AG09309 (cell line): Measurements from ENCODE around the gene ISCA2.

Experiments used
- DNase-seq: peaks from one replicate; pipeline ENCODE4 v3.0.0-alpha.2; 2010; ENCODE audit warnings: low read depth
- H3K4me3 ChIP-seq: 2 replicates; pipeline ENCODE4 v1.5.1; 2011; ENCODE audit warnings: mild to moderate bottlenecking, low read depth, low read length, moderate library complexity; ENCODE audit not compliant: control insufficient read depth
- TF ChIP-seq, protein P1 (sequence below): IDR thresholded peaks from 2 replicates; pipeline ENCODE4 v1.5.1; 2011; ENCODE audit warnings: mild to moderate bottlenecking, low read depth, low read length, inconsistent platforms; ENCODE audit not compliant: insufficient read depth, control insufficient read depth; ENCODE audit errors: missing control alignments

Gene ISCA2

DNA sequence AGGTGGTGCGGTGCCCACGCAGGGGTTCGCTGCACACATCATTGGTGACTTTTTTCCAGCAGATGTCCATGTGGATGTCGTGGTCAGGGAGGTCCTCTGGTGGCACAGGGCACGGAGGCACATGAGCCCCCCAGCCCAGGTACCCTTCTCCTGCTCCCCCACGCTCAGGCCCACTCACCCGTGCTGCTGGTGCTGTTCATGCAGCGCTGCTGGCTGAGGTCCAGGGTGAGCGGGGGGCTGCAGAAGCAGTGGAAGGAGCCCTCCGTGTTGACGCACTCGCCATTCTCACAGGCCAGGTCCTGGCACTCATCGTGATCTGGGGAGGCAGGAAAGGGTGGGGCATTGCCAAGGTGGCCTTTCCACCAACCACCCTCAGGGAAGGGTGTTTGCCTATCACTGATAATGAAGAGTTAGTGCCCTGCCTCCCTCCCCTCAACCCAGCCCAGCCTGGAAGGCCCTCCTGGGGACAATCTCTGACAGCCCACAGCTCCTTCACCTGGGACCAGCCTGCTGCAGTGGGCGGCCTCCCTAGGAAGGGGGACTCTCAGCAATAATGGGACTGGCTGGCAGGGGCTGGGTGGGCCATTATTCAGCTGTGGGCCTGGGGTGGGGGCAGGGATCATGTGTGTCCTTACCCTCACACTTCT is 9.8 kb downstream of the ISCA2 start:
- no peak for DNase-seq
- no peak overlapping the region for H3K4me3 ChIP-seq
- TF ChIP-seq, protein P1, sequence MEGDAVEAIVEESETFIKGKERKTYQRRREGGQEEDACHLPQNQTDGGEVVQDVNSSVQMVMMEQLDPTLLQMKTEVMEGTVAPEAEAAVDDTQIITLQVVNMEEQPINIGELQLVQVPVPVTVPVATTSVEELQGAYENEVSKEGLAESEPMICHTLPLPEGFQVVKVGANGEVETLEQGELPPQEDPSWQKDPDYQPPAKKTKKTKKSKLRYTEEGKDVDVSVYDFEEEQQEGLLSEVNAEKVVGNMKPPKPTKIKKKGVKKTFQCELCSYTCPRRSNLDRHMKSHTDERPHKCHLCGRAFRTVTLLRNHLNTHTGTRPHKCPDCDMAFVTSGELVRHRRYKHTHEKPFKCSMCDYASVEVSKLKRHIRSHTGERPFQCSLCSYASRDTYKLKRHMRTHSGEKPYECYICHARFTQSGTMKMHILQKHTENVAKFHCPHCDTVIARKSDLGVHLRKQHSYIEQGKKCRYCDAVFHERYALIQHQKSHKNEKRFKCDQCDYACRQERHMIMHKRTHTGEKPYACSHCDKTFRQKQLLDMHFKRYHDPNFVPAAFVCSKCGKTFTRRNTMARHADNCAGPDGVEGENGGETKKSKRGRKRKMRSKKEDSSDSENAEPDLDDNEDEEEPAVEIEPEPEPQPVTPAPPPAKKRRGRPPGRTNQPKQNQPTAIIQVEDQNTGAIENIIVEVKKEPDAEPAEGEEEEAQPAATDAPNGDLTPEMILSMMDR, result no peak

DNA sequence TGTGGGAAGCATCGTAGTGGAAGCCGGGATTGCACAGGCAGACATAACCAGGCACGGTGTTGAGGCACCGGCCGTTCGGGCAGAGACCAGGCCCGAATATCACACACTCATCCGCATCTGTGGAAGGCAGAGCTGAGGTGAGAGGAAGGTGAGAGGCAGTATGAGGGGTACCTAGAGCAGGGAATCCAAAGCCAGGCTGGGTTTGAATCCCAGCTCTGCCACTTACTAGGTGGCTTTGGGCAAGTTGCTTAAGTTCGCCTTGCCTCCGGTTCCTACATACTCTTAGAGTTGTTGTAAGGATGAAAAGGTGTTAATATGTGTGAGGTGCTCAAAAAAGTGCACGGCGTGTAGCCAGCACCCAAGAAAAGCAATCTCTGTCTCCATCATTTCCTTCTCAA is 10.4 kb downstream of the ISCA2 start:
- H3K4me3 ChIP-seq, result no peak overlapping the region
- DNase-seq, result no peak
- TF ChIP-seq, protein P1, result no peak

DNA sequence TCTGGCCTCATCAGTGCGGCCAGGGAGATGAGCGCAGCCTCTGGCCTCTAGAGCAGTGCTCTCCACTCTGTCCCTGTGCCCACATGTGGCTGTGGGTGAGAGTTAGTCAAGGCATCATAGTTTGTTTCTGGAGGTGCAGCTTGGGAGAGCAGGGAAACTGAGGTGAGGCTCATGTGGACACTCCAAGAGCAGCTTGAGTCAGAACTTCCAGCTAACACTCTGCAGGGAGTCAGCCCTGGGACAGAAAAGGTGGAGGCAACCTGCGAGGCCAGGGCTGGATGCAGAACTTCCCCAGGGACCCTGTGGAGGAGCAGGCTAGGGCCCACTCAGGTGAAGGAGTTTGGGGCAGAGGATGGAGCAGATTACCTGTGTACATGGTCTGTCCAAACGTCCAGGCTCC is 10.8 kb downstream of the ISCA2 start:
- no peak for DNase-seq
- TF ChIP-seq, protein P1, result no peak

DNA sequence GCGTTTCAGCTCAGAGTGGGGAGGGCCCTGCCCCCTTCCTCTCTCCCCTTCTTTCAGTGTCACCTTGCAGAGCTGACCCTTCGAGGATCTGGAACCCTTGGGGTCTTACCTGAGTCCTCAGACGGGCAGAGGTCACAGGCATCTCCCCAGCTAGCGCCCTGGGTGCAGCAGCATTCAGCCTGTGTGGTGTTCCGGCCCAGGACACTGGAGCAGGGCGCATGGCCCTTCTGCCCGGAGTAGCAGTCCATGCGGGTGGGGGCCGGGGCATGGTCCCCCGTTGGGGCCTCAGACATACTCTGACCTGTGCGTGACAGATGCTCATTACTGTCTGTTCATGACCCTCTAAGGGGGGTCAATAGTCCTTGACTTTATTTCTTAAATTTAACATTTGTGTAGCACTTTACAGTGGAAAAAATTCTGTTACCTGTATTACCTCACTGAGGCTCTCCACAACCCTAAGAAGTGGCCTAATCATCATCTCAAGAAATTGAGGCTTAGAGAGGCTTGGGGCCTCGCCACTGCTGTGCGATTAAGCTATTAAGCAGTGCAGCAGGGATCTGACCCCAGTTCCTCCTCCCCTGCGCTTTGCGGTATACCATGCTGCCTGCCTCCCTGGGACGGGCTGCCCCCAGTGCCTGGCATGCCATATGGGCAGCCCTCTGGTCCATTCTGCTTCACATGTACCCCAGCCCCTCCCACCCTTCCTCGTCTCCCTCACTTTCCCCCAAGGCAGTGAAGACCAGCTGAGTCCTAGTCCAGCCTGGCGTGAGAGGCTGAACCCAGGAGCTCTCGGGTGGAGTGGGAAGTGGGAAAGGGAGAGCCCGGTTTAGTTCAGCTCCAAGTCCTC is 11.5 kb downstream of the ISCA2 start:
- no peak for DNase-seq
- TF ChIP-seq, protein P1, result no peak
- H3K4me3 ChIP-seq, result no peak overlapping the region

More for the DNA sequence above, 10.8 kb downstream of the ISCA2 start:
- H3K4me3 ChIP-seq, result no peak overlapping the region

DNA sequence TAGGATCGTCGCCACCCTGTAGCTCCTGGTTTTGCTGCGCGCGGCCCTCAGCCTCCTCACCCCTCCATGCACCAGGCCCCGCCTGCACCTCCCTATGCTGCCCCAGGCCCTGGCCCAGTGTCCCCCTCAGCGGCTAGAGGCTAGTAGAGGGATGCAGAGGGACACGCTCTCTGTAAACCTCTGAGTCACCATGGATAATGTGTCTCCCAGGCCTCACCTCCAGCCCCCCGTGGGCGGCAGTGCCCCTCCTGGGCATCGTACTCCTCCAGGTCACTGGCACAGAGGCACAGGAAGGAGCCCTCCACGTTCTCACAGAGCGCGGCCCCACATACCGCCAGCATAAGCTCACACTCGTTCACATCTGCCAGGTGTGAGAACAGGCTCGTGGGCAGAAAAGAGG is 12.3 kb downstream of the ISCA2 start:
- no peak for DNase-seq
- no peak overlapping the region for H3K4me3 ChIP-seq
- TF ChIP-seq, protein P1, result no peak

DNA sequence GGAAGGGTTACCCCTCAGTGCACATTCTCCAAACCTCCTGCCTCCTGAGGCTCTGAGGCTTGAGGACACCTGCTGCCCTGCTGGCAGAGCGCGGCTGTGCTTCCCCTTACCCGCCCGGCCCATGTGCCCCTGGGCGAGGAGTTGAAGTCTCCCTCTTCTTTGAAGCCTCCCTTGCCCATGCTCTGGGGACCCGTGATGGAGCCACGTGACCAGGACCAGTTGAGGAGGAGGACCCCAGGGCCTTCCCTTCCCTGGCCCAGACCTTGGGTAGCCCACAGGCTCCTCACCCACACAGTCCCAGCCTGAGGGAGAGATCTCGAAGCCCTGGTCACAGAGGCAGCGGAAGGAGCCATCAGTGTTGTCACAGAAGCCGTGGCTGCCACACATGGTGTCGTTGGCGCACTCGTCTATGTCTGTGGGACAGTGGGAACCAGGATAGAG is 12.9 kb downstream of the ISCA2 start:
- no peak for DNase-seq
- TF ChIP-seq, protein P1, result no peak
- no peak overlapping the region for H3K4me3 ChIP-seq
